Activated CD8-positive, alpha-beta T cell treated with anti-CD3 and anti-CD28 coated beads for 36 hours (primary cell): ENCODE measurements around the gene MACC1. TPM values are rescaled to one million over a fixed set of nuclear protein-coding genes. Genes with fewer than 3 reads are reported as not detected.
"Not testable (repeated sequence)": the region's sequence is repeated elsewhere in the genome, so short reads cannot be mapped to it uniquely, and the experiment has no call there.

Experiments
- ATAC-seq: fragments of 200-7000 bp; cut with Tn5 transposase; one replicate; pipeline ENCODE4 v1.10.0; 2021; ENCODE audit warnings: mild to moderate bottlenecking, moderate library complexity
- CTCF ChIA-PET: fragments of 350-600 bp; sonication (Branson Sonifier 250); formaldehyde crosslinking; loops from one replicate; lab custom pipeline; 2021; ENCODE audit warnings: antibody characterized with exemption; lab: Charles Lee
- POLR2A ChIA-PET: fragments of 350-600 bp; sonication (Branson Sonifier 250); formaldehyde crosslinking; loops from one replicate; lab custom pipeline; 2021; ENCODE audit warnings: antibody characterized with exemption; lab: Charles Lee
- DNase-seq: peaks from one replicate; pipeline ENCODE4 v3.0.0-alpha.2; 2020
- H3K27ac Mint-ChIP-seq: one replicate; pipeline ENCODE4 v1.8.0; 2021; ENCODE audit warnings: mild to moderate bottlenecking, mixed read lengths
- H3K27me3 Mint-ChIP-seq: one replicate; pipeline ENCODE4 v1.8.0; 2021; ENCODE audit warnings: mixed read lengths
- H3K36me3 Mint-ChIP-seq: one replicate; pipeline ENCODE4 v1.8.0; 2021; ENCODE audit warnings: low read depth, mixed read lengths
- H3K4me1 Mint-ChIP-seq: one replicate; pipeline ENCODE4 v1.8.0; 2021; ENCODE audit warnings: low read depth, mixed read lengths
- H3K4me3 Mint-ChIP-seq: one replicate; pipeline ENCODE4 v1.8.0; 2021; ENCODE audit warnings: mild to moderate bottlenecking, moderate library complexity, mixed read lengths
- H3K9me3 Mint-ChIP-seq: one replicate; pipeline ENCODE4 v1.8.0; 2021; ENCODE audit warnings: mixed read lengths
- CTCF ChIP-seq: fragments of 200-600 bp; IDR thresholded peaks from one replicate; pipeline ENCODE4 v1.8.0; 2022; ENCODE audit warnings: antibody characterized with exemption, mild to moderate bottlenecking
- intact Hi-C: fragments of 100-400 bp; cut with micrococcal nuclease; formaldehyde crosslinking; loops from one replicate; pipeline ENCODE4 v1.10.0; 2022
- total RNA-seq, 2 experiments: library from RNA; stranded (reverse); gene quantifications; one replicate each; pipeline ENCODE4 v1.2.3, GENCODE V29; 2021

Gene MACC1
- total RNA-seq, 2 experiments from 2014 or later = 0.14 to 0.38 TPM

- ATAC-seq = no peak
- ChIA-PET POLR2A (no interaction called here), CTCF (no interaction called here)
- intact Hi-C loops = no loop called here
- Mint-ChIP-seq H3K9me3 (no peaks in the 10 kb centered on the region), H3K36me3 (no peaks in the 10 kb centered on the region), H3K4me1 (no peaks in the 10 kb centered on the region), H3K27ac (no peak overlapping the region), H3K27me3 (no peaks in the 10 kb centered on the region), H3K4me3 (no peak overlapping the region)
- no peak for DNase-seq
- TF ChIP-seq CTCF = no peak
Measured at GRCh38 chr7:20121404-20121803, 95.8 kb downstream of the MACC1 start.

- CTCF ChIA-PET, H3K4me1 Mint-ChIP-seq, H3K27me3 Mint-ChIP-seq, ATAC-seq, H3K36me3 Mint-ChIP-seq, DNase-seq, H3K27ac Mint-ChIP-seq, POLR2A ChIA-PET, intact Hi-C loops, H3K4me3 Mint-ChIP-seq, H3K9me3 Mint-ChIP-seq: not testable (repeated sequence)
Measured at GRCh38 chr7:20120611-20121168, 96.5 kb downstream of the MACC1 start.

- POLR2A ChIA-PET = no interaction called here
- Mint-ChIP-seq H3K4me1 (peaks cover 14% of the 10 kb centered on the region), H3K4me3 (no peak overlapping the region), H3K27ac (no peak overlapping the region), H3K27me3 (no peaks in the 10 kb centered on the region), H3K9me3 (no peaks in the 10 kb centered on the region), H3K36me3 (no peaks in the 10 kb centered on the region)
- ATAC-seq = no peak
- CTCF ChIA-PET = no interaction called here
- DNase-seq = no peak
- TF ChIP-seq CTCF = no peak
- intact Hi-C loops = no loop called here
Measured at GRCh38 chr7:20116869-20117268, 100.3 kb downstream of the MACC1 start.

- peak; percentile 5 for DNase-seq
- ATAC-seq = peak; percentile 68
- intact Hi-C loops = no loop called here
- TF ChIP-seq CTCF = no peak
- Mint-ChIP-seq H3K27me3 (no peaks in the 10 kb centered on the region), H3K27ac (no peak overlapping the region), H3K4me3 (no peak overlapping the region), H3K36me3 (no peaks in the 10 kb centered on the region), H3K4me1 (peaks cover 18% of the 10 kb centered on the region), H3K9me3 (no peaks in the 10 kb centered on the region)
- ChIA-PET CTCF (no interaction called here), POLR2A (no interaction called here)
Measured at GRCh38 chr7:20114468-20114867, 102.7 kb downstream of the MACC1 start.

- ATAC-seq = no peak
- Mint-ChIP-seq H3K4me3 (no peak overlapping the region), H3K36me3 (no peaks in the 10 kb centered on the region), H3K9me3 (no peaks in the 10 kb centered on the region), H3K27me3 (peaks cover 3% of the 10 kb centered on the region), H3K4me1 (peaks cover 18% of the 10 kb centered on the region), H3K27ac (no peak overlapping the region)
- intact Hi-C loops = no loop called here
- ChIA-PET CTCF (no interaction called here), POLR2A (interaction anchor here (1.1 kb wide), 1 partner anchor 33 kb away, joined by 3 read pairs; no protein-coding TSS in a partner anchor)
- no peak for DNase-seq
- TF ChIP-seq CTCF = no peak
Measured at GRCh38 chr7:20113427-20114027, 103.7 kb downstream of the MACC1 start.
